Nephron (organoid): ENCODE data around the gene CCNL1.

Source experiments
- H3K27ac Mint-ChIP-seq, 3 experiments: 2 replicates each; pipeline ENCODE4 v1.8.0; 2020; ENCODE audit warnings: mixed read lengths in 3 of 3, mild to moderate bottlenecking in 2 of 3, moderate library complexity in 1 of 3
- H3K27me3 Mint-ChIP-seq: 2 replicates; pipeline ENCODE4 v1.8.0; 2021; ENCODE audit warnings: low read depth, mild to moderate bottlenecking, moderate library complexity, mixed read lengths
- H3K36me3 Mint-ChIP-seq: 2 replicates; pipeline ENCODE4 v1.8.0; 2020; ENCODE audit warnings: low read depth, mixed read lengths
- H3K4me1 Mint-ChIP-seq: 2 replicates; pipeline ENCODE4 v1.8.0; 2020; ENCODE audit warnings: mixed read lengths
- H3K4me3 Mint-ChIP-seq, 3 experiments: 2 replicates each; pipeline ENCODE4 v1.8.0; 2020; ENCODE audit warnings: mild to moderate bottlenecking in 3 of 3, mixed read lengths in 3 of 3, moderate library complexity in 2 of 3
- H3K9me3 Mint-ChIP-seq: 2 replicates; pipeline ENCODE4 v1.8.0; 2020; ENCODE audit warnings: mixed read lengths
- TF ChIP-seq, protein P1 (sequence below), 3 experiments: fragments of 200-600 bp; sonication (generic); IDR thresholded peaks; one replicate each; pipeline ENCODE4 v1.5.0; 2021; ENCODE audit warnings: antibody characterized with exemption in 3 of 3; ENCODE audit not compliant: unreplicated experiment in 3 of 3

The CCNL1 gene

DNA sequence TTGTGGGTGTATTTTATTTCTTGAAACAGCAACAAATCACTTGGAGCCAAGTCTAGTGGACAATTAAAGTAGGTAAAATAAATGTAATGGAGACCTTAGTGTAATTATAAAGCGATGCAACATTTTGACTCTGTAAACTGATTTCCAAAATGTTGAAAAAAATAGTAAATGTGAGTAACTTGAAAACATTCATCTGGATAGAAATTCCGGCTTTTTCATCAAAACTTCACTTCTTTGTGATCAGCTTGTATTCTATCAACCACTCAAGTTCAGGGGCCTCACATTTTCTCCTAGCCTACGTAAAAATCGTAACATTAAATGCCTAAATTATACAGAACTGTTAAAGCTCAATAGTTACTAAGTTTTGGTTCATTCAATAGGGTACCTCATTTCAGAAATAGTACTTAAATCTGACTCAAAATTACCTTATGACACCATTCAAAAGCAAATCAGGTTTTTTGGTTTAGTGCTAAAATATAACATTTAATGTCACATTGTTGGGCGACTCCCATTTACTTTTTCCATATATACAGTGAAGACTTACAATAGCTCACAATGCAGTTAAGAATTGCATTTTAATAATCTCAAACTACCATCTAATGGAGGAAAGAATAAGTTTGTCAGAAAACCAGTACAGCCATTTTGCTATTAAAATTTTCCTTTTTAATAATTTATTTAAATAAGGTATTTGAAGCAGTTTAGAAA lies 12.7 kb downstream of the CCNL1 start:
- H3K27ac Mint-ChIP-seq: peak overlapping the region in 1 of 3 experiments; percentile 21
- peaks cover 86% of the 10 kb centered on the region for H3K36me3 Mint-ChIP-seq
- peak overlapping the region in 1 of 3 experiments; percentile 7 for H3K4me3 Mint-ChIP-seq
- no peaks in the 10 kb centered on the region for H3K27me3 Mint-ChIP-seq
- TF ChIP-seq, protein P1, sequence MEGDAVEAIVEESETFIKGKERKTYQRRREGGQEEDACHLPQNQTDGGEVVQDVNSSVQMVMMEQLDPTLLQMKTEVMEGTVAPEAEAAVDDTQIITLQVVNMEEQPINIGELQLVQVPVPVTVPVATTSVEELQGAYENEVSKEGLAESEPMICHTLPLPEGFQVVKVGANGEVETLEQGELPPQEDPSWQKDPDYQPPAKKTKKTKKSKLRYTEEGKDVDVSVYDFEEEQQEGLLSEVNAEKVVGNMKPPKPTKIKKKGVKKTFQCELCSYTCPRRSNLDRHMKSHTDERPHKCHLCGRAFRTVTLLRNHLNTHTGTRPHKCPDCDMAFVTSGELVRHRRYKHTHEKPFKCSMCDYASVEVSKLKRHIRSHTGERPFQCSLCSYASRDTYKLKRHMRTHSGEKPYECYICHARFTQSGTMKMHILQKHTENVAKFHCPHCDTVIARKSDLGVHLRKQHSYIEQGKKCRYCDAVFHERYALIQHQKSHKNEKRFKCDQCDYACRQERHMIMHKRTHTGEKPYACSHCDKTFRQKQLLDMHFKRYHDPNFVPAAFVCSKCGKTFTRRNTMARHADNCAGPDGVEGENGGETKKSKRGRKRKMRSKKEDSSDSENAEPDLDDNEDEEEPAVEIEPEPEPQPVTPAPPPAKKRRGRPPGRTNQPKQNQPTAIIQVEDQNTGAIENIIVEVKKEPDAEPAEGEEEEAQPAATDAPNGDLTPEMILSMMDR (IDR thresholded peaks at IDR 0.05; ENCODE audit: unreplicated experiment in 3 of 3): no peak
- peaks cover 15% of the 10 kb centered on the region for H3K4me1 Mint-ChIP-seq
- no peaks in the 10 kb centered on the region for H3K9me3 Mint-ChIP-seq

DNA sequence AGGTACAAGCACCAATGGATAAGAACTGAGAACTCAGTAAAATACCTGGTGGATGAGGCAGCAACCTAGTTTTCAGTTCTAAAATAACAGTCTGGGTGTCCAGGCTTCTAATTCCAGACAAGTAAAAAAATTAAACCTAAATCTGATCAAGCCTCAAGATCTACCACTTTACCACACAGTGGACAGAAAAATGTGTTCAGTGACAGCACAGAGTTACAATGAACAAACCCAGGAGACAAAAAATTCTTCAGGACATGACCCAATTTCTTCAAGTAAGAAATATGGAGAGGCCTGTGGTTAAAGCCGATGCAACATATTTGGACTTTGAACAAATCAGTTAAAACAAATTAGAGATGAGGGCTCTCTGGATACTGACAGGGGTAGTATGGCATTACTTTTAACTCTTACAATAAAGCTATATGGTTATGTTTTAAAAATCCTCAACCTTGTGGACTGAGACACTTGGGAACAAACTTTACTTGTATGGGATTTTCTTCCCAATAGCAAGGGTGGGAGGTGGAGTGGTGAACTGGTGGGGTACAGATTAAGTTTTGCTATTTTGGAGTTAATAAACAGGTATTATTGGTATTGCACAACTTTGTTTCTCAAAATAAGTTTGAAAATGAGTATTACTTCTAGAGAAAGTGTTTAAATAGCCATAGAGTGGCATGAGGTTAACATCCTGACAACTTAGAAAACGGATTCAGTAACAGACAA lies 14.2 kb downstream of the CCNL1 start:
- peaks cover 15% of the 10 kb centered on the region for H3K4me1 Mint-ChIP-seq
- peak overlapping the region in 2 of 3 experiments; percentile 31 to 45 for H3K27ac Mint-ChIP-seq
- no peak overlapping the region for H3K4me3 Mint-ChIP-seq
- no peaks in the 10 kb centered on the region for H3K27me3 Mint-ChIP-seq
- TF ChIP-seq, protein P1 (IDR thresholded peaks at IDR 0.05; ENCODE audit: unreplicated experiment in 3 of 3): no peak
- H3K9me3 Mint-ChIP-seq: no peaks in the 10 kb centered on the region
- peaks cover 76% of the 10 kb centered on the region for H3K36me3 Mint-ChIP-seq

DNA sequence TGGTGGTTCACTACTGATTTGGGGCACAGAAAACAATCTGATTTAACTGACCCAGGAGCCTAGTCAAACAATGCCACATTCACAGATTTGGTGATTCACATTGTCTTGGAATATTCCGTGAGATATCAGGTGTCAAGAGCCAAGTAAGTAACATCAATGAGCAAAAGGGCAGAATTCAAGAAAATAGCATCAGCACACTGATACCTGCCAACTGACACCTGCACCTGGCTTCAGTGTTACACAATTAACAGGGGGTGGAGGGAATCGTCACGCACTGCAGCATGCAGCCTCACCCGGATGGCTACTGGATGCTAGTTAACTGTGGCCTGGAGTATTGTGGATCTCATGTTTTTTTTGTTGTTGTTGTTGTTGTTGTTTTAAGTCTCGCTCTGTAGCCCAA lies 17.6 kb downstream of the CCNL1 start:
- Mint-ChIP-seq H3K27me3 (no peaks in the 10 kb centered on the region), H3K4me1 (peaks cover 17% of the 10 kb centered on the region), H3K36me3 (peaks cover 45% of the 10 kb centered on the region), H3K9me3 (no peaks in the 10 kb centered on the region), H3K27ac (peak overlapping the region in 1 of 3 experiments; percentile 64), H3K4me3 (no peak overlapping the region)
- TF ChIP-seq, protein P1 (IDR thresholded peaks at IDR 0.05; ENCODE audit: unreplicated experiment in 3 of 3): no peak

DNA sequence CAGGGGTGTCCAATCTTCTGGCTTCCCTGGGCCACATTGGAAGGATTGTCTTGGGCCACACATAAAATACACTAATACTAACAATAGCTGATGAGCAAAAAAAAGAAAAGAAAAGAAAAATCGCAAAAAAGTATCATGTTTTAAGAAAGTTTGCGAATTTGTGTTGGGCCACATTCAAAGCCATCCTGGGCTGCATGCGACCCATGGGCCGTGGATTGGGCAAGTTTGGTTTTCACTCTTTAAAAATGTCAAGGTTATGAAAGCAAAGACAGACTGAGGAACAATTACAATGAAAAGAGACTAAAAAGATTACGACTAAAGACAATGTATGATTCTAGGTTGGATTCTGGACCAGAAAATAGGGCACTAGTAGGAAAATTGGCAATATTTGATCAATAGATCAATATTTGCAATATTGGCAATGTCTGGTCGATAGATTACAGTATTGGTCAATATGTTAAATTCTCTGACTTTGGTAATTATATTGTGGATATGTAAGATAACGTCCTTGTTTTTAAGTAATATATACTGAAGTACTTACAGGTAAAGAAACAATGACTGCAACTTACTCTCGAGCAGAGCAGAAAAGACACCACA lies 19.9 kb downstream of the CCNL1 start:
- Mint-ChIP-seq H3K9me3 (no peaks in the 10 kb centered on the region), H3K27me3 (no peaks in the 10 kb centered on the region), H3K27ac (no peak overlapping the region), H3K4me3 (no peak overlapping the region), H3K4me1 (peaks cover 23% of the 10 kb centered on the region), H3K36me3 (peaks cover 24% of the 10 kb centered on the region)
- TF ChIP-seq, protein P1 (IDR thresholded peaks at IDR 0.05; ENCODE audit: unreplicated experiment in 3 of 3): no peak

DNA sequence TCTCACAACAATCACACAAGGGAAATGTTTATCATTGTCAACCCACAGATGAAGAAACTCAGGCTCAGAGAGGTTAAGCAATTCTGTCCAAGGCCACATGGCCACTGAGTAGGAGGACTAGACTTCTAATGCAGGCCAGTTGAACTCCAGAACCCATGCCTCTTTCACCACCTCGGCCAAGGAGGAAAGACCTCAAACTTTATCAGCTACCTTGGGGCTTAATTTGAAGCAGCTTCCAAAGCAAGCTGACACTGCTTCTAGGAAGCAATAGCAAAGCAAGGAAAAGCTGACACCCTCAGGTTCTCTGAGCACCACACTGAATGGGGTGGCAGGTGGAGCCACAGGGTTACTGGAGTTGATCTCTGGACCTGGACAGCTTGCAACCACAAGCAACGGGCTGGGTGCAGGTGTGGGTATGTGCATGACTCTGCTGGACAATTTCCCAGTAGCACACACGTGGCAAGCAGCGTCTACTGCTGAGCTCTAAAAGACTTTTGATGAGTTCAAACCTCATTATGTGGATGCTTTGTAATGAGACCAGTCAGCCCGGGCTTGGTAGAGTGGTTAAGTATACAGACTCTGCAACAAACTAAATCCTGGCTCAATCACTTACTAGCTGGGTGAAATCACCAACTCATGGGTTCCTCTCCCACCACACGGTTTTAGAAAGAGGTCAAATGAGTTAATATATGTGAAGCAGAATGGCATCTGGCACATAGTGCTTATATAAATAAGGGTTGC lies 23.1 kb downstream of the CCNL1 start:
- H3K36me3 Mint-ChIP-seq: no peaks in the 10 kb centered on the region
- TF ChIP-seq, protein P1 (IDR thresholded peaks at IDR 0.05; ENCODE audit: unreplicated experiment in 3 of 3): no peak
- H3K27me3 Mint-ChIP-seq: no peaks in the 10 kb centered on the region
- peak overlapping the region; percentile 57 to 90 (median 79) for H3K27ac Mint-ChIP-seq
- peaks cover 46% of the 10 kb centered on the region for H3K4me1 Mint-ChIP-seq
- no peak overlapping the region for H3K4me3 Mint-ChIP-seq
- H3K9me3 Mint-ChIP-seq: no peaks in the 10 kb centered on the region
